ENCODE results near the gene RASSF6.
A peak's percentile ranks its signal among the peaks of the same experiment; 100 is the strongest.
"Not testable (repeated sequence)": the region's sequence is repeated elsewhere in the genome, so short reads cannot be mapped to it uniquely, and the experiment has no call there.

Gene RASSF6

GRCh38 chr4:73573794-73574528 lies 46.3 kb downstream of the RASSF6 start:
- DNase-seq = peak; percentile 7 to 15

- DNase-seq = not testable (repeated sequence)
Measured at GRCh38 chr4:73550865-73551264, 69.4 kb downstream of the RASSF6 start.

- no peak for DNase-seq
Measured at GRCh38 chr4:73544620-73545019, 75.6 kb downstream of the RASSF6 start.

- DNase-seq = no peak
Measured at GRCh38 chr4:73541251-73541650, 79.0 kb downstream of the RASSF6 start.

- DNase-seq = no peak
Measured at GRCh38 chr4:73540826-73541225, 79.4 kb downstream of the RASSF6 start.

GRCh38 chr4:73539386-73539785 lies 80.8 kb downstream of the RASSF6 start:
- DNase-seq = no peak

GRCh38 chr4:73538162-73538561 lies 82.1 kb downstream of the RASSF6 start:
- DNase-seq = no peak

GRCh38 chr4:73533515-73534422 lies 86.5 kb downstream of the RASSF6 start:
- DNase-seq = no peak

GRCh38 chr4:73528171-73528570 lies 92.1 kb downstream of the RASSF6 start:
- DNase-seq = no peak

- no peak for DNase-seq
Measured at GRCh38 chr4:73527196-73527595, 93.0 kb downstream of the RASSF6 start.

GRCh38 chr4:73525611-73526010 lies 94.6 kb downstream of the RASSF6 start:
- DNase-seq = no peak

- no peak for DNase-seq
Measured at GRCh38 chr4:73523126-73523525, 97.1 kb downstream of the RASSF6 start.

Measured in CD4-positive, alpha-beta T cell treated with Interleukin-1 beta for 1 hour (primary cell).